Heart left ventricle (tissue), 13 donors: Measurements from ENCODE around the gene ADAMTS3.

Experiments
- CTCF ChIP-seq, 12 donors: fragments of 200-600 bp; sonication (generic) in 4 of 12; IDR thresholded peaks; one replicate each; pipeline versions ENCODE4 v1.5.0 to v1.8.0; 2018 to 2022; ENCODE audit warnings: antibody characterized with exemption in 12 of 12, mild to moderate bottlenecking in 5 of 12
- POLR2A ChIP-seq, 2 donors: fragments of 450-650 bp; IDR thresholded peaks; one replicate each; pipeline ENCODE4 v1.6.1; 2017; ENCODE audit warnings: antibody characterized with exemption in 2 of 2, mild to moderate bottlenecking in 2 of 2, moderate library complexity in 2 of 2
- donor health status: ischemic (EF 13 %, LVEDD 7.1; RV severe dilation, severe dysfunction).
- donor health status: DM: no; HTN: yes; CAD: no.
- donor health status: DM: no; HTN: no; CAD: no.
- donor health status: ischemic (EF 25% LVEDD 6.9; RV normal size, moderate dysfunction).
- donor health status: ischemic (EF 25% LVEDD 5.7; RV mildly dilated, moderate dysfunction).
- donor health status: ischemic (EF 35%, LVEDD 5.7; RV mildly dilated, moderate dysfunction).
- donor health status: nonischemic (EF 11% LVEDD 7.7; RV severe dilation, severe dysfunction).
- donor health status: DM: yes; HTN: yes; CAD: no.
- donor health status: PGD.
- donor health status: ischemic (EF 29% LVEDD 5.4; RV normal size, mild dysfunction).
- donor health status: nonischemic (EF 23%, LVEDD 6.1; RV moderate dilation, normal function).

- TF ChIP-seq POLR2A (IDR thresholded peaks at IDR 0.05) (no peak), CTCF (IDR thresholded peaks at IDR 0.05) (no peak)
Measured at GRCh38 chr4:72408568-72408967, 160.5 kb downstream of the ADAMTS3 start.
